NAMALWA (cell line): Measurements from ENCODE around the gene DHX29.

Source experiments
- DNase-seq: peaks from one replicate; pipeline ENCODE4 v3.0.0-alpha.2; 2015; ENCODE audit warnings: low spot score

The DHX29 gene

GRCh38 chr5:55231919-55232270, 75.6 kb downstream of the DHX29 start:
- no peak for DNase-seq

GRCh38 chr5:55231029-55231918, 76.2 kb downstream of the DHX29 start:
- no peak for DNase-seq

- peak; percentile 3 for DNase-seq
Measured at GRCh38 chr5:55230086-55230629, 77.3 kb downstream of the DHX29 start.

- no peak for DNase-seq
Measured at GRCh38 chr5:55227664-55228430, 79.6 kb downstream of the DHX29 start.

GRCh38 chr5:55226934-55227663, 80.4 kb downstream of the DHX29 start, which contains the start of gene MCIDAS:
Gene MCIDAS (minus strand): TSS chr5:55227315. CDS start chr5:55227138, 177 bp downstream.
- peak; percentile 59 for DNase-seq

GRCh38 chr5:55226027-55226933, 81.2 kb downstream of the DHX29 start:
- peak; percentile 78 for DNase-seq

GRCh38 chr5:55225346-55225745, 82.1 kb downstream of the DHX29 start:
- DNase-seq, result no peak

GRCh38 chr5:55223812-55224240, 83.7 kb downstream of the DHX29 start:
- no peak for DNase-seq

GRCh38 chr5:55222985-55223811, 84.3 kb downstream of the DHX29 start:
- DNase-seq, result no peak

GRCh38 chr5:55222092-55222984, 85.2 kb downstream of the DHX29 start:
- DNase-seq, result no peak

- no peak for DNase-seq
Measured at GRCh38 chr5:55220433-55221185, 86.9 kb downstream of the DHX29 start.

- no peak for DNase-seq
Measured at GRCh38 chr5:55219770-55220169, 87.7 kb downstream of the DHX29 start.

- no peak for DNase-seq
Measured at GRCh38 chr5:55218967-55219366, 88.5 kb downstream of the DHX29 start.

GRCh38 chr5:55211184-55211874, 96.2 kb downstream of the DHX29 start:
- DNase-seq, result no peak
